Measurements from ENCODE around the gene RBBP5. TPM values are rescaled to one million over a fixed set of nuclear protein-coding genes. Genes with fewer than 3 reads are reported as not detected.

Gene RBBP5
- total RNA-seq, 1 donor from 2014 or later = 17.9 TPM

GRCh38 chr1:205057808-205058575, 63.8 kb downstream of the RBBP5 start:
- DNase-seq (ENCODE audit: low read depth) = no peak

GRCh38 chr1:205056956-205057568, 64.7 kb downstream of the RBBP5 start:
- DNase-seq (ENCODE audit: low read depth) = no peak

GRCh38 chr1:205056188-205056611, 65.6 kb downstream of the RBBP5 start:
- no peak for DNase-seq (ENCODE audit: low read depth)

GRCh38 chr1:205054013-205054412, 67.8 kb downstream of the RBBP5 start:
- DNase-seq (ENCODE audit: low read depth) = no peak

- no peak for DNase-seq (ENCODE audit: low read depth)
These were observed 68.5 kb downstream of the RBBP5 start for GRCh38 chr1:205053296-205053695.

- no peak for DNase-seq (ENCODE audit: low read depth)
These were observed 69.1 kb downstream of the RBBP5 start for GRCh38 chr1:205052690-205053089.

GRCh38 chr1:205049479-205049878, 72.3 kb downstream of the RBBP5 start:
- no peak for DNase-seq (ENCODE audit: low read depth)

GRCh38 chr1:205048382-205048781, 73.4 kb downstream of the RBBP5 start:
- no peak for DNase-seq (ENCODE audit: low read depth)

GRCh38 chr1:205047764-205048231, 74.0 kb downstream of the RBBP5 start:
- DNase-seq (ENCODE audit: low read depth) = no peak

GRCh38 chr1:205046870-205047269, 74.9 kb downstream of the RBBP5 start:
- no peak for DNase-seq (ENCODE audit: low read depth)

GRCh38 chr1:205045146-205045545, 76.6 kb downstream of the RBBP5 start:
- DNase-seq (ENCODE audit: low read depth) = no peak

GRCh38 chr1:205044741-205045140, 77.0 kb downstream of the RBBP5 start:
- no peak for DNase-seq (ENCODE audit: low read depth)

GRCh38 chr1:205043866-205044265, 77.9 kb downstream of the RBBP5 start:
- DNase-seq (ENCODE audit: low read depth) = no peak

- DNase-seq (ENCODE audit: low read depth) = no peak
These were observed 78.6 kb downstream of the RBBP5 start, which contains the start of gene CNTN2 for GRCh38 chr1:205042911-205043806. TSS of gene CNTN2 (plus strand) at chr1:205043212. CDS start at chr1:205053186, 9,974 bp downstream.

GRCh38 chr1:205041998-205042910, 79.5 kb downstream of the RBBP5 start:
- DNase-seq (ENCODE audit: low read depth) = no peak

GRCh38 chr1:205041001-205041715, 80.6 kb downstream of the RBBP5 start:
- peak; percentile 22 for DNase-seq (ENCODE audit: low read depth)

- DNase-seq (ENCODE audit: low read depth) = no peak
These were observed 83.5 kb downstream of the RBBP5 start for GRCh38 chr1:205038132-205038786.

GRCh38 chr1:205037539-205037938, 84.2 kb downstream of the RBBP5 start:
- DNase-seq (ENCODE audit: low read depth) = no peak

All from myocyte (in vitro differentiated cells).